PC-3 (cell line): ENCODE data around the gene ADGRV1.

Source experiments
- CTCF ChIP-seq: fragments of 300-600 bp; sonication (generic); conservative IDR thresholded peaks from 2 replicates; pipeline ENCODE4 v1.5.1; 2017; ENCODE audit warnings: antibody characterized with exemption, low read depth, mild to moderate bottlenecking, low read length
- EZH2 ChIP-seq: fragments of 300-600 bp; sonication (generic); IDR thresholded peaks from one replicate; pipeline ENCODE4 v1.6.1; 2017; ENCODE audit warnings: antibody characterized with exemption, mild to moderate bottlenecking, low read length; ENCODE audit not compliant: unreplicated experiment
- EZH2phosphoT487 ChIP-seq: fragments of 300-600 bp; sonication (generic); IDR thresholded peaks from 2 replicates; pipeline ENCODE4 v1.6.1; 2018; ENCODE audit warnings: mild to moderate bottlenecking, antibody characterized with exemption, low read length, borderline replicate concordance

- TF ChIP-seq CTCF: no peak
- no peak for TF ChIP-seq EZH2phosphoT487
- no peak for TF ChIP-seq EZH2
Observed at GRCh38 chr5:91171322-91171721, 612.7 kb downstream of the ADGRV1 start.
